ENCODE data around the gene RPS6KA5.

DNA sequence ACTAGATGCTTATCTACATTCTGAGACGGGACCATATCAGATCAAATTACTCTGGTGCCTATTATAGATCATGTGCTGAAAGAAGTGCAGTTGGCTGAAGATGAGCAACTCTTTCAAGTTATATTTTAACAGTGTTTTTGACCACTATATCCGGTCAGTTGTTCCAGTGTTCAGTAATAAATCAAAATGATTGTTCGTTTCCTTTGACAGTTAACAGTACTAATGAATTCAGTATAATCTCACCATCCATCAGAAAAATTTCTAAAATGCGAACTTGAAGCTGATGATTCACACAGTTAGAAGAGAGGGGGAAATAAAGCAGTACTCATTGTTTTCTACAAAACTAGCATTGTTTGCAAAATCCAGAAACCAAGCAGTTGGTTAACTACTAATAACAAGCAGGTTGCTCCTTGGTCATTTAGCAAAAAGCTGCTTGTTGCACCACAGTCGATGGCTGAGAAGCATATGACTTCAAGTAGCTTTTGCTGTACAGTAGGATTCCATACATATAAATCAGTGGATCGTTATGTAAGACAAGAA is 2.3 kb downstream of the RPS6KA5 start:
- TF ChIP-seq, protein P1, sequence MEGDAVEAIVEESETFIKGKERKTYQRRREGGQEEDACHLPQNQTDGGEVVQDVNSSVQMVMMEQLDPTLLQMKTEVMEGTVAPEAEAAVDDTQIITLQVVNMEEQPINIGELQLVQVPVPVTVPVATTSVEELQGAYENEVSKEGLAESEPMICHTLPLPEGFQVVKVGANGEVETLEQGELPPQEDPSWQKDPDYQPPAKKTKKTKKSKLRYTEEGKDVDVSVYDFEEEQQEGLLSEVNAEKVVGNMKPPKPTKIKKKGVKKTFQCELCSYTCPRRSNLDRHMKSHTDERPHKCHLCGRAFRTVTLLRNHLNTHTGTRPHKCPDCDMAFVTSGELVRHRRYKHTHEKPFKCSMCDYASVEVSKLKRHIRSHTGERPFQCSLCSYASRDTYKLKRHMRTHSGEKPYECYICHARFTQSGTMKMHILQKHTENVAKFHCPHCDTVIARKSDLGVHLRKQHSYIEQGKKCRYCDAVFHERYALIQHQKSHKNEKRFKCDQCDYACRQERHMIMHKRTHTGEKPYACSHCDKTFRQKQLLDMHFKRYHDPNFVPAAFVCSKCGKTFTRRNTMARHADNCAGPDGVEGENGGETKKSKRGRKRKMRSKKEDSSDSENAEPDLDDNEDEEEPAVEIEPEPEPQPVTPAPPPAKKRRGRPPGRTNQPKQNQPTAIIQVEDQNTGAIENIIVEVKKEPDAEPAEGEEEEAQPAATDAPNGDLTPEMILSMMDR (IDR thresholded peaks at IDR 0.05): no peak
- no peak for TF ChIP-seq ZFX (IDR thresholded peaks at IDR 0.05; ENCODE audit: borderline replicate concordance)
